ENCODE results near the gene AUNIP.

Gene AUNIP

DNA sequence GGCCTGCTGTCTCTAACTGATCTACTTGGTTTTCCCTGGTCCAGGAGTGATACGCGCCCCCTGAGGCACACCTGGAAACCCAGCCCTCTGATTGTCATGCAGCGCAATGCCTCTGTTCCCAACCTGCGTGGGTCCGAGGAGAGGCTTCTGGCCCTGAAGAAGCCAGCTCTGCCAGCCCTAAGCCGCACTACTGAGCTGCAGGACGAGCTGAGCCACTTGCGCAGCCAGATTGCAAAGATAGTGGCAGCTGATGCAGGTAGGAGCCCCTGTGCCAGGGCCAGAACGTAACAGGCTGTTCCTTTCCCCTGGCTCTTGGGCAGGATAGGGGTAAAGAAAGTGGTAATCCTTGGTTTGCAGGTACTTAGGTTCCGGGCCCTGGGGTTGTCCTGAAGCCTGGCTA, 32.7 kb downstream of the AUNIP start:
- no peaks in the 10 kb centered on the region for H3K79me1 ChIP-seq (ENCODE audit: low read length)
- H3K23ac ChIP-seq (ENCODE audit: low read length), result no peak overlapping the region

DNA sequence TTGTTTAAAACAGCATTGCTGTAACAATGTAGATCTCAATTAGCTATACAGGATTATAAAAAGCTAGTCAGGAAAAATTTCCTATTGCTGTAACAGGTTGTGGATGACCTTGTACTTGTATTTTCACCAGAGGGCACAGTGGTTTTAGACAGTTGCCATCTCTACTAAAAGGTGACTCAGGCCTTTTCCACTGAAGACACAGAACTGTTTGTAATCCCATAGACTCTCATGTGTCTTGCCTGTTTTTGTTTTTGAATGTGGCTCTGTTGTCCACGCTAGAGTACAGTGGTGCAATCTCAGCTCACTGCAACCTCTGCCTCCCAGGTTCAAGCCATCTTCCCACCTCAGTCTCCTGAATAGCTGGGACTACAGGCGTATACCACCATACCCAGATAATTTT, 33.7 kb downstream of the AUNIP start:
- Histone ChIP-seq H3K27me3 (ENCODE audit: insufficient read depth, low read length) (no peaks in the 10 kb centered on the region), H4K12ac (ENCODE audit: low read depth, low read length) (no peak overlapping the region), H3K14ac (ENCODE audit: low read length) (no peak overlapping the region), H3K4me2 (ENCODE audit: low read length) (no peak overlapping the region), H2BK5ac (ENCODE audit: low read depth, low read length, poor library complexity) (no peak overlapping the region), H3K4me1 (ENCODE audit: control insufficient read depth in 1 of 2, insufficient read depth in 2 of 2, low read length in 2 of 2) (peaks cover 7 to 11% of the 10 kb centered on the region in 2 experiments), H3K9me3 (ENCODE audit: insufficient read depth, low read depth, low read length) (no peaks in the 10 kb centered on the region), H2AK5ac (ENCODE audit: low read length) (no peak overlapping the region), H3K79me1 (ENCODE audit: low read length) (peaks cover 2% of the 10 kb centered on the region), H3K36me3 (ENCODE audit: control insufficient read depth in 1 of 2, insufficient read depth in 2 of 2, low read length in 2 of 2) (peaks cover 30 to 45% of the 10 kb centered on the region in 2 experiments), H3K18ac (ENCODE audit: low read length) (no peak overlapping the region), H3K23ac (ENCODE audit: low read length) (no peak overlapping the region), H2AFZ (ENCODE audit: insufficient read depth, low read length, poor library complexity) (no peak overlapping the region), H3K4me3 (ENCODE audit: low read depth, low read length) (no peak overlapping the region), H4K91ac (ENCODE audit: low read depth, low read length) (no peak overlapping the region), H2BK12ac (ENCODE audit: low read length) (no peak overlapping the region), H3K27ac (ENCODE audit: low read depth, low read length) (no peak overlapping the region), H3K4ac (ENCODE audit: low read depth, low read length) (no peak overlapping the region), H4K8ac (ENCODE audit: low read depth, low read length) (no peak overlapping the region), H3K9ac (ENCODE audit: low read length) (no peak overlapping the region), H3K79me2 (ENCODE audit: control insufficient read depth, insufficient read depth, low read length, poor library complexity) (peaks cover 5% of the 10 kb centered on the region), H2BK120ac (ENCODE audit: insufficient read depth, low read length, poor library complexity) (no peak overlapping the region)
- DNase-seq, result no peak
- no CpG with 5 or more reads among the region's 2 CpGs for WGBS (ENCODE audit: extremely low coverage, insufficient coverage, insufficient read length)

More for the DNA sequence above, 32.7 kb downstream of the AUNIP start:
- no peak overlapping the region for H4K91ac ChIP-seq (ENCODE audit: low read depth, low read length)
- no peaks in the 10 kb centered on the region for H3K9me3 ChIP-seq (ENCODE audit: insufficient read depth, low read depth, low read length)
- H2AK5ac ChIP-seq (ENCODE audit: low read length), result no peak overlapping the region
- H3K14ac ChIP-seq (ENCODE audit: low read length), result no peak overlapping the region
- no peak overlapping the region for H3K4me2 ChIP-seq (ENCODE audit: low read length)
- H2BK120ac ChIP-seq (ENCODE audit: insufficient read depth, low read length, poor library complexity), result no peak overlapping the region
- DNase-seq, result peak in 1 of 2 donors; percentile 67
- H2BK12ac ChIP-seq (ENCODE audit: low read length), result no peak overlapping the region
- H4K8ac ChIP-seq (ENCODE audit: low read depth, low read length), result no peak overlapping the region
- no peaks in the 10 kb centered on the region for H3K27me3 ChIP-seq (ENCODE audit: insufficient read depth, low read length)
- H3K9ac ChIP-seq (ENCODE audit: low read length), result no peak overlapping the region
- no peak overlapping the region for H3K4ac ChIP-seq (ENCODE audit: low read depth, low read length)
- no peaks in the 10 kb centered on the region for H3K79me2 ChIP-seq (ENCODE audit: control insufficient read depth, insufficient read depth, low read length, poor library complexity)
- no peak overlapping the region for H3K4me3 ChIP-seq (ENCODE audit: low read depth, low read length)
- H2BK5ac ChIP-seq (ENCODE audit: low read depth, low read length, poor library complexity), result no peak overlapping the region
- H3K4me1 ChIP-seq (ENCODE audit: control insufficient read depth in 1 of 2, insufficient read depth in 2 of 2, low read length in 2 of 2), result peaks cover 0 to 2% of the 10 kb centered on the region in 2 experiments
- no peak overlapping the region for H4K12ac ChIP-seq (ENCODE audit: low read depth, low read length)
- peaks cover 30 to 53% of the 10 kb centered on the region in 2 experiments for H3K36me3 ChIP-seq (ENCODE audit: control insufficient read depth in 1 of 2, insufficient read depth in 2 of 2, low read length in 2 of 2)
- H2AFZ ChIP-seq (ENCODE audit: insufficient read depth, low read length, poor library complexity), result no peak overlapping the region
- WGBS (ENCODE audit: extremely low coverage, insufficient coverage, insufficient read length), result no CpG with 5 or more reads among the region's 10 CpGs
- H3K18ac ChIP-seq (ENCODE audit: low read length), result no peak overlapping the region
- H3K27ac ChIP-seq (ENCODE audit: low read depth, low read length), result no peak overlapping the region

DNA sequence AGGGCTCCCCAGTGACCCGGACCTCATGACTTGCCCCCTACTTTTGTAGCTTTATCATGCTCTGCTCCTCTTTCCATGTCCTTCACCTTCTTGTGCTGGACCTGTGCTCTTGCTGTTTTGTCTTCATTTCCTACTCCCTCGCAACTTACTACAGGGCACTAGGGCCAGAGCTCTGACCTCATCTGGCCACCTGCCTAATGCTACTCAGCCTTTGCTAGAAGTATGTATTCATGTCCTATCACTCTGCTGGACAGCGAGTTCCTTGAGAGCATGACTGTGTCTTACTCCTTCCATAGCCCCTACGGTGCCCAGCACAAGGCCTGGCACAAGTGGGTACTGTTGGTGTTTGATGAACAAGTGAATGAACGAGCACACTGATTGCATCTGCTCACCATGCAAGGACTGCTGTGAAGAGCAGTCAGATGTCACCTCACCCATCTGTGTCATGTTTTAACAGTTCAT, 37.6 kb downstream of the AUNIP start:
- no peak overlapping the region for H3K4me2 ChIP-seq (ENCODE audit: low read length)
- H2AFZ ChIP-seq (ENCODE audit: insufficient read depth, low read length, poor library complexity), result no peak overlapping the region
- no peak overlapping the region for H2BK5ac ChIP-seq (ENCODE audit: low read depth, low read length, poor library complexity)
- no peak overlapping the region for H4K8ac ChIP-seq (ENCODE audit: low read depth, low read length)
- H3K4me3 ChIP-seq (ENCODE audit: low read depth, low read length), result no peak overlapping the region
- H3K4me1 ChIP-seq (ENCODE audit: control insufficient read depth in 1 of 2, insufficient read depth in 2 of 2, low read length in 2 of 2), result peaks cover 21 to 26% of the 10 kb centered on the region in 2 experiments
- H3K4ac ChIP-seq (ENCODE audit: low read depth, low read length), result no peak overlapping the region
- no peaks in the 10 kb centered on the region for H3K9me3 ChIP-seq (ENCODE audit: insufficient read depth, low read depth, low read length)
- H3K27me3 ChIP-seq (ENCODE audit: insufficient read depth, low read length), result no peaks in the 10 kb centered on the region
- peaks cover 16% of the 10 kb centered on the region for H3K79me2 ChIP-seq (ENCODE audit: control insufficient read depth, insufficient read depth, low read length, poor library complexity)
- no peak overlapping the region for H2AK5ac ChIP-seq (ENCODE audit: low read length)
- peaks cover 8 to 12% of the 10 kb centered on the region in 2 experiments for H3K36me3 ChIP-seq (ENCODE audit: control insufficient read depth in 1 of 2, insufficient read depth in 2 of 2, low read length in 2 of 2)
- no peak overlapping the region for H3K23ac ChIP-seq (ENCODE audit: low read length)
- no CpG with 5 or more reads among the region's 5 CpGs for WGBS (ENCODE audit: extremely low coverage, insufficient coverage, insufficient read length)
- no peak overlapping the region for H4K12ac ChIP-seq (ENCODE audit: low read depth, low read length)
- peaks cover 20% of the 10 kb centered on the region for H3K79me1 ChIP-seq (ENCODE audit: low read length)
- H4K91ac ChIP-seq (ENCODE audit: low read depth, low read length), result no peak overlapping the region
- H3K18ac ChIP-seq (ENCODE audit: low read length), result no peak overlapping the region
- no peak overlapping the region for H3K14ac ChIP-seq (ENCODE audit: low read length)
- H2BK12ac ChIP-seq (ENCODE audit: low read length), result no peak overlapping the region
- H3K9ac ChIP-seq (ENCODE audit: low read length), result no peak overlapping the region
- H2BK120ac ChIP-seq (ENCODE audit: insufficient read depth, low read length, poor library complexity), result no peak overlapping the region
- no peak overlapping the region for H3K27ac ChIP-seq (ENCODE audit: low read depth, low read length)
- DNase-seq, result no peak

DNA sequence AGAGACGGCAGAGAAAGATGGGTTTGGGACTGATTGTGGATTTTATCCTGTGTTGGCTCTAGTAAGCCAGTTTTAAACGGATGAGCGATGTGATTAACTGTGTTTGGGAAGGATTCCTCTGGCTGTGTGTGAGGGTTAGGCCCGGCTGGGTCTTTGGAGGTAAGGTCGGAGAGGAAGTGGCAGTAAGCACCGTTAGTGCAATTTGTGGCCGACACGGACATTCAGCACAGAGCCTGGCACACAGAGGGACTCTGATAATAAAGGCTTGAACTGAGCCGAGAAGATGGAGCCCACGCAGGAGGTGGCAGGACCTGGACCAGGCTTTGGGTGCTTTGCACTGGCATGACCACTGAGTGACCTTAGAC, 38.2 kb downstream of the AUNIP start:
- peak overlapping the region; percentile 88 for H3K9ac ChIP-seq (ENCODE audit: low read length)
- H2AFZ ChIP-seq (ENCODE audit: insufficient read depth, low read length, poor library complexity), result peak overlapping the region; percentile 50
- no peak overlapping the region for H2BK5ac ChIP-seq (ENCODE audit: low read depth, low read length, poor library complexity)
- H3K4me3 ChIP-seq (ENCODE audit: low read depth, low read length), result peak overlapping the region; percentile 81
- H3K23ac ChIP-seq (ENCODE audit: low read length), result no peak overlapping the region
- H2AK5ac ChIP-seq (ENCODE audit: low read length), result no peak overlapping the region
- H2BK12ac ChIP-seq (ENCODE audit: low read length), result no peak overlapping the region
- peak overlapping the region; percentile 83 for H3K14ac ChIP-seq (ENCODE audit: low read length)
- peaks cover 3 to 9% of the 10 kb centered on the region in 2 experiments for H3K36me3 ChIP-seq (ENCODE audit: control insufficient read depth in 1 of 2, insufficient read depth in 2 of 2, low read length in 2 of 2)
- H3K9me3 ChIP-seq (ENCODE audit: insufficient read depth, low read depth, low read length), result no peaks in the 10 kb centered on the region
- H3K79me2 ChIP-seq (ENCODE audit: control insufficient read depth, insufficient read depth, low read length, poor library complexity), result peaks cover 16% of the 10 kb centered on the region
- peak overlapping the region; percentile 65 for H3K4ac ChIP-seq (ENCODE audit: low read depth, low read length)
- H2BK120ac ChIP-seq (ENCODE audit: insufficient read depth, low read length, poor library complexity), result no peak overlapping the region
- H3K4me1 ChIP-seq (ENCODE audit: control insufficient read depth in 1 of 2, insufficient read depth in 2 of 2, low read length in 2 of 2), result peaks cover 21 to 26% of the 10 kb centered on the region in 2 experiments
- H4K91ac ChIP-seq (ENCODE audit: low read depth, low read length), result no peak overlapping the region
- peak overlapping the region; percentile 28 for H4K12ac ChIP-seq (ENCODE audit: low read depth, low read length)
- peak overlapping the region; percentile 76 for H4K8ac ChIP-seq (ENCODE audit: low read depth, low read length)
- peaks cover 20% of the 10 kb centered on the region for H3K79me1 ChIP-seq (ENCODE audit: low read length)
- DNase-seq, result no peak
- H3K18ac ChIP-seq (ENCODE audit: low read length), result peak overlapping the region; percentile 16
- WGBS (ENCODE audit: extremely low coverage, insufficient coverage, insufficient read length), result no CpG with 5 or more reads among the region's 10 CpGs
- no peak overlapping the region for H3K27ac ChIP-seq (ENCODE audit: low read depth, low read length)
- no peaks in the 10 kb centered on the region for H3K27me3 ChIP-seq (ENCODE audit: insufficient read depth, low read length)
- peak overlapping the region; percentile 77 for H3K4me2 ChIP-seq (ENCODE audit: low read length)
